ENCODE measurements around the gene WDR64.
A peak's percentile ranks its signal among the peaks of the same experiment; 100 is the strongest.

The WDR64 gene

DNA sequence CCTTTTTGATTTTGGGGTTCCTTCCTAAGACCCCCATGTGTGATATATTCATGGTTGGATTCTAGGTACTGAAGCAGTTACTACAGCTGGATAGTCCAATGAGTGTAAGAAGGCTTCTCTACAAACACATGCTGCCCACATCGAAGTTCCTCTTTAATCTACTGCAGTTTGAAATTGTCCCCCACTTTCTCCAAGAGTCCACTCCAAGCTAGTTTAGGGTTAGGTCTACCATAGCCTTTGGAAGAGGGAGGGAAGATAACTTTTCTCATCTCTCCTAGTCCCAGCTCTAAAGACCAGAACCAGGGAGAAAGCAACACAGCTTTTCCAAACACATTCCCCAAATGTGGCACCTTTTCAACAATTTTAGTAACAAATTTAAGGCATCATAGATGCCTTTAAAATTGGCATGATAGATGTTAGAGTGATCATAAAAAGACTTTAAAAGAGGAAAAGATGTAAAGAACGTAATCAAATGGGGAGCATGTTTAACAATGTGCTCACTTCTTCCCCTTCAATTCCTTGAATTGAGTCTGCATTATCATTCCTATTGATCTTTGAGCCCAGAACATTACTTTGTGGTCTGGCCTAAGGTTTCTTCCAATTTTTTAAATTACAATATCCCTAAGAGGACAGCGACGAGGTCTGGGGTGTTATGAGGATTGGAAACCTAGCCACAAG is 194.9 kb downstream of the WDR64 start:
- DNase-seq, result no peak

DNA sequence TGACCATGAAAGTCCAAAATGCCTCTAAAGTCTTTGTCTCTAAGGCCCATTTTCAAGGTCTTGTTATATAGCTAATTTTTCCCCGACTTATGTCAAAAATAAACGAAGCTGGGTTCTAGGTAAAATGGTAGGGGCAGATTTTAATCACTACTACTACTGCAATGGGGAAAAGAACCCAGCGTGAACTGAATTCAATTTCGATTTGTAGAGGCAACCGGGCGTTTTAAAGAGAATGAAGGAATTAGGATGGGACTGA is 195.4 kb downstream of the WDR64 start:
- no peak for DNase-seq

DNA sequence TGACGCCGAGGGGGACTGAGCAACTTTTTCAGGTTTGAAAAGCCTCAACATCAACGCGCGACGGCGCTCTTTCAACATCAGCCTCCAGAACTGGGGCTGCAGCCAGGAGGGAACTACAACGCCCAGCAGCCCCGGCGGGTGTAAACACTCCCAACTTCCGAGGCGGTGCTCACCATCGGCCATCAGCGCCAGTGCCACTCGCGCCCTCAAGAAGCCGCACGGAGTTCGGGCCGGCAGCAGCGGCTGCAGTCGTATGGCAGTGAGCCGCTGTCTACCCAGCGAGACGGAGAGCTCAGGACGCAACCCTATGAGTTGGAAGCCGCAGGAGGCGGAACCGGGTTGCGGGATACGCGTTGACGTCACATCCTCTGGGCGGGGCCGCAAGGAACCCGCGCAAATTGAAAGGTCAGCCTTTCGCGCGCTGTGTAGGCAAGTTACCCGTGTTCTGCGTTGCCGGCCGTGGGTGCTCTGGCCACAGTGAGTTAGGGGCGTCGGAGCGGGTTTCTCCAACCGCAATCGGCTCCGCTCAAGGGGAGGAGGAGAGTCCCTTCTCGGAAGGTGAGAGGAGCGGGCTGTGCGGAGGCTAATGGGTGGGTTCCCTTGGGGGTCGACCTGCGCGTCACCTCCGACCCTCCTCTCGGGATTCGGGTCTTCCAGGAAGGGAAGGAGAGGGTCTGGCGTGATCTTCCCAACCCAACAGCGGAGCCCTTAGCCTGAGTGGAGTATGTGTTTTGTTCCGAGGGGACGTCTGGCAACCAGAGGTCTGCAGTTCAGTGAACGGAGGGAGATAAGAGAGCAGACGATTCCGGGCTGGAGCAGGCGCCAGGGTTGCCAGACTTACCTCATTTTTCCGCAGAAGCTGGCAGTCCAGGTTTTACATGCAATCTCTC is 196.0 kb downstream of the WDR64 start, which contains the start of gene EXO1:
Gene EXO1 (plus strand): TSS at position 409 of the 890 bp plus-strand sequence. CDS start 2,222 bp downstream, outside the sequence.
- DNase-seq, result peak; percentile 90

DNA sequence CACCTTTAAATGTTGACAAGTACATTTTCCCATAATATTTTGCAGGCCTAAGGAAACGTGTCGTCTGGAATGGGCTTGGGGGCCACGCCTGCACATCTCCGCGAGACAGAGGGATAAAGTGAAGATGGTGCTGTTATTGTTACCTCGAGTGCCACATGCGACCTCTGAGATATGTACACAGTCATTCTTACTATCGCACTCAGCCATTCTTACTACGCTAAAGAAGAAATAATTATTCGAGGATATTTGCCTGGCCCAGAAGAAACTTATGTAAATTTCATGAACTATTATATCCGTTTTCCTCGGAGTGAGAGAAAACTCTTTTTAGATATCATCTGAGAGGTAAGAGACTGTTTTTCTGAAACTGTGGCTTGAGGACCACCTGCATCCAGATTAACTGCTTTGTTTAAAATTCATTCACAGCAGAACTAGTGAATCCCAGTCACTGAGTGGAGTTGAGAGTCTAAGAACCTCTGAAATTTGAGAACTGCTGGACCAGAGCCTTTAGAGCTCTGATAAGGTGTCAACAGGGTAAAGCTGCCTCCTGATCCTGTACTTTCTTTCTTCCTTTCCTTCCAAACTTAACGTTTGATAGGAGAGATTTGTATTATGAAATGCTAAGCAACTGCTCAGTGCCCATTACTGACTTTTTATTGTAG is 196.7 kb downstream of the WDR64 start:
- no peak for DNase-seq

DNA sequence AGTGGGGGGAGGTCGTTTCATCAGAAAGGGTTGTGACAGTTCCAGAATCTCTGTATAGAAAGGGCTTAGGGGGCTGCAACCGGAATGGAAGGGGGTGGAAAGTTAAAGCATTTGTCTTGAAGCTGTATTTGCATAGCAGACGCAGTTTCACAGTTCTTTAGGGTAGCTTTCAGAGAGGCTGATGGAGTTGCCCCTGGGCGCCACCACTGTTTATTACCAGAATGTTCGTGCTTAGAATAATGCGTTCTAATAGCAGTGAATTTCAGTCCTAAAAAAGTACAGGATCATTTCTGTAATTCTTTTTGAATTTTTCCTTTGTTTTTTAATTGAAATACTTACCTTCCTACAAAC is 197.2 kb downstream of the WDR64 start:
- DNase-seq, result no peak
